Osteoblast (primary cell): Measurements from ENCODE around the gene FAM193A. TPM values are rescaled to one million over a fixed set of nuclear protein-coding genes. Genes with fewer than 3 reads are reported as not detected.

Experiments used
- DNase-seq: peaks from one replicate; pipeline ENCODE4 v3.0.0; 2011; ENCODE audit warnings: low spot score, mixed read lengths; ENCODE audit not compliant: insufficient read length; ENCODE audit errors: missing footprints
- H2AFZ ChIP-seq: 2 replicates; pipeline ENCODE4 v1.6.0; 2011; ENCODE audit warnings: mild to moderate bottlenecking, low read length
- H3K27ac ChIP-seq: 2 replicates; pipeline ENCODE4 v1.5.1; 2011; ENCODE audit warnings: mild to moderate bottlenecking, low read depth, low read length, moderate library complexity
- H3K27me3 ChIP-seq: 2 replicates; pipeline ENCODE4 v1.6.0; 2012; ENCODE audit warnings: mild to moderate bottlenecking, control low read depth, inconsistent platforms, low read length, moderate library complexity; ENCODE audit not compliant: insufficient read depth
- H3K36me3 ChIP-seq: 2 replicates; pipeline ENCODE4 v1.5.1; 2011; ENCODE audit warnings: mild to moderate bottlenecking, low read length, control low read depth, moderate library complexity; ENCODE audit not compliant: insufficient read depth
- H3K4me1 ChIP-seq: 2 replicates; pipeline ENCODE4 v1.5.1; 2011; ENCODE audit warnings: mild to moderate bottlenecking, low read length, control low read depth, moderate library complexity; ENCODE audit not compliant: insufficient read depth
- H3K4me2 ChIP-seq: 2 replicates; pipeline ENCODE4 v1.6.0; 2011; ENCODE audit warnings: mild to moderate bottlenecking, low read length; ENCODE audit not compliant: insufficient read depth
- H3K4me3 ChIP-seq: fragments of 200-600 bp; sonication (generic); 3 replicates; pipeline ENCODE4 v1.5.1; 2012; ENCODE audit warnings: mild to moderate bottlenecking, low read length, inconsistent platforms; ENCODE audit not compliant: insufficient read depth
- H3K79me2 ChIP-seq: 2 replicates; pipeline ENCODE4 v1.6.0; 2012; ENCODE audit warnings: mild to moderate bottlenecking, low read length, control low read depth, inconsistent platforms; ENCODE audit not compliant: insufficient read depth
- H3K9me3 ChIP-seq: 2 replicates; pipeline ENCODE4 v1.5.1; 2011; ENCODE audit warnings: low read depth, low read length, control low read depth
- H4K20me1 ChIP-seq: 2 replicates; pipeline ENCODE4 v1.6.0; 2012; ENCODE audit warnings: mild to moderate bottlenecking, low read length, control low read depth; ENCODE audit not compliant: insufficient read depth
- total RNA-seq: library from RNA; depleted of rRNA; stranded (reverse); fragments of >200 nt; gene quantifications from 2 replicates; pipeline ENCODE4 v1.2.3, GENCODE V29; 2012
- TF ChIP-seq, protein P1 (sequence below): IDR thresholded peaks from 2 replicates; pipeline ENCODE4 v1.5.1; 2011; ENCODE audit warnings: mild to moderate bottlenecking, low read depth, low read length, moderate library complexity; ENCODE audit errors: extremely low read depth

FAM193A gene
- total RNA-seq, 1 donor = 23.2 TPM

GRCh38 chr4:2702361-2702760 lies 165.9 kb downstream of the FAM193A start:
- H3K36me3 ChIP-seq = peaks cover 82% of the 10 kb centered on the region
- H3K27ac ChIP-seq = no peak overlapping the region
- peaks cover 5% of the 10 kb centered on the region for H3K79me2 ChIP-seq
- H3K4me1 ChIP-seq = no peaks in the 10 kb centered on the region
- H4K20me1 ChIP-seq = peaks cover 2% of the 10 kb centered on the region
- H2AFZ ChIP-seq = no peak overlapping the region
- no peaks in the 10 kb centered on the region for H3K9me3 ChIP-seq
- no peak overlapping the region for H3K4me3 ChIP-seq
- TF ChIP-seq, protein P1, sequence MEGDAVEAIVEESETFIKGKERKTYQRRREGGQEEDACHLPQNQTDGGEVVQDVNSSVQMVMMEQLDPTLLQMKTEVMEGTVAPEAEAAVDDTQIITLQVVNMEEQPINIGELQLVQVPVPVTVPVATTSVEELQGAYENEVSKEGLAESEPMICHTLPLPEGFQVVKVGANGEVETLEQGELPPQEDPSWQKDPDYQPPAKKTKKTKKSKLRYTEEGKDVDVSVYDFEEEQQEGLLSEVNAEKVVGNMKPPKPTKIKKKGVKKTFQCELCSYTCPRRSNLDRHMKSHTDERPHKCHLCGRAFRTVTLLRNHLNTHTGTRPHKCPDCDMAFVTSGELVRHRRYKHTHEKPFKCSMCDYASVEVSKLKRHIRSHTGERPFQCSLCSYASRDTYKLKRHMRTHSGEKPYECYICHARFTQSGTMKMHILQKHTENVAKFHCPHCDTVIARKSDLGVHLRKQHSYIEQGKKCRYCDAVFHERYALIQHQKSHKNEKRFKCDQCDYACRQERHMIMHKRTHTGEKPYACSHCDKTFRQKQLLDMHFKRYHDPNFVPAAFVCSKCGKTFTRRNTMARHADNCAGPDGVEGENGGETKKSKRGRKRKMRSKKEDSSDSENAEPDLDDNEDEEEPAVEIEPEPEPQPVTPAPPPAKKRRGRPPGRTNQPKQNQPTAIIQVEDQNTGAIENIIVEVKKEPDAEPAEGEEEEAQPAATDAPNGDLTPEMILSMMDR = no peak
- no peak overlapping the region for H3K4me2 ChIP-seq
- no peaks in the 10 kb centered on the region for H3K27me3 ChIP-seq
- no peak for DNase-seq

GRCh38 chr4:2702770-2703169 lies 166.3 kb downstream of the FAM193A start:
- Histone ChIP-seq H3K27me3 (no peaks in the 10 kb centered on the region), H3K9me3 (no peaks in the 10 kb centered on the region), H4K20me1 (no peaks in the 10 kb centered on the region), H3K27ac (no peak overlapping the region), H3K4me1 (no peaks in the 10 kb centered on the region), H3K4me2 (no peak overlapping the region), H3K79me2 (peaks cover 5% of the 10 kb centered on the region), H3K36me3 (peaks cover 78% of the 10 kb centered on the region), H2AFZ (no peak overlapping the region), H3K4me3 (no peak overlapping the region)
- TF ChIP-seq, protein P1 = no peak
- no peak for DNase-seq

DNA sequence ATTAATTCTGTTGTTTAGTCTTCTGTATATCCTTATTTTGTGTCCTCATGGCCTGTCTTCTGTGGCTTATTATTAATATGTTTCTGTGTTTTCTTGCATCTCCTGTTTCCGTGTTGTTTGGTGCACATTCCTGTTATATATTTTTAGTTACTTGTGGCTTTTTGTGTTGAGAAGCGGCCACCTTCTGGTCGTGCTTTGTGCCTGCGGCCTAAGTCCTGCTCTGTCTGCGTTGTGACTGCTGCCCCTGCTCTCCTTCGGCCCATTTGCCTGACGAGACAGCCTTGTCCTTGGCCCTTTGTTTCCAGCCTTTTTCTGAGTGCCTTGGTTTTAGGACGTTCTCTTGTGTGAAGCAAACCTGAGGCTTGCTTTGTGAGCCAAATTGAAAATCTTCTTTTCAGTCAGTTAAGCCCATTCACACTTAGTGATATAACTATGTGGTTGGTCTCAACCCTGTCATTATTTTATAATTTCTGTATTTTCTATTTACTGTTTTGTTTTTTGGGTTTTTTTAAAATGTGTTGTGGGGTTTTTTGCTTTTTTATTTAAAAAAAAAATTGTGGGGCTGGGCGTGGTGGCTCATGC lies 175.9 kb downstream of the FAM193A start:
- Histone ChIP-seq H3K27ac (no peak overlapping the region), H2AFZ (no peak overlapping the region), H3K9me3 (no peaks in the 10 kb centered on the region), H3K79me2 (peaks cover 20% of the 10 kb centered on the region), H3K4me1 (peaks cover 12% of the 10 kb centered on the region), H3K4me3 (no peak overlapping the region), H3K4me2 (no peak overlapping the region), H4K20me1 (no peaks in the 10 kb centered on the region), H3K36me3 (peaks cover 21% of the 10 kb centered on the region), H3K27me3 (no peaks in the 10 kb centered on the region)
- DNase-seq = no peak
- TF ChIP-seq, protein P1 = peak; percentile 13

DNA sequence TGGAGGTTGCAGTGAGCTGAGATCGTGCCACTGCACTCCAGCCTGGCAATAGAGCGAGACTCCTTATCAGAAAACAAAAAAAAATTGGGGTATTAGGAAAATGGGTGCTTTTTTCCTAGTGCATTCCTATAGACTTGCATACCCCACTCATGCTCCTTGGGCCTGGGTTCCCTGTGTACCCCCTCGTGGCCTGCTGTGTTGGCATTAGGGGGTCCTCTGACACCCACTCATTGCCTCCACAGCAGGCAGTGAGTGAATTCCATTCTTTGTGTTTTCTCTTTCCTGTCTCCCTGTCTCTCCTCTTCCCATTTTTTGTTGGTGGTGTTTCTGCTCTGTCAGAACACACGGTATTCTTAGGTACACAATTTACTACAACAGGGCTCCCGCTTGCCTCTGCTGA lies 176.9 kb downstream of the FAM193A start:
- no peak for DNase-seq
- Histone ChIP-seq H3K9me3 (no peaks in the 10 kb centered on the region), H3K27ac (peak overlapping the region; percentile 15), H3K4me1 (peaks cover 12% of the 10 kb centered on the region), H3K79me2 (peaks cover 20% of the 10 kb centered on the region), H3K36me3 (peaks cover 22% of the 10 kb centered on the region), H4K20me1 (no peaks in the 10 kb centered on the region), H2AFZ (no peak overlapping the region), H3K4me2 (no peak overlapping the region), H3K27me3 (no peaks in the 10 kb centered on the region), H3K4me3 (no peak overlapping the region)
- TF ChIP-seq, protein P1 = no peak
